IMR-90 (cell line): ENCODE results near the gene EGFR. TPM values are rescaled to one million over a fixed set of nuclear protein-coding genes. Genes with fewer than 3 reads are reported as not detected.
A peak's percentile ranks its signal among the peaks of the same experiment; 100 is the strongest.

ENCODE experiments used
- ATAC-seq: fragments of 200-7000 bp; cut with Tn5 transposase; 2 replicates; pipeline ENCODE4 v1.9.1; 2020; ENCODE audit warnings: low read depth, mild to moderate bottlenecking, moderate library complexity
- BruUV-seq: library from RNA; stranded (reverse); fragments of 400-500 nt; replicated peaks from 2 replicates; lab custom pipeline; 2021; lab: Mats Ljungman, UMichigan
- CTCF ChIA-PET: fragments of 300-600 bp; formaldehyde crosslinking; extraction: SDS; loops from one replicate; lab custom pipeline; 2021; ENCODE audit warnings: antibody characterized with exemption; lab: Yijun Ruan, JAX
- POLR2A ChIA-PET: fragments of 300-600 bp; sonication (Branson Sonifier 250); formaldehyde crosslinking; loops from one replicate; lab custom pipeline; 2022; ENCODE audit warnings: antibody characterized with exemption; ENCODE audit not compliant: unreplicated experiment; lab: Charles Lee
- DNase-seq: peaks from one replicate; pipeline ENCODE4 v3.0.0; 2013
- H2AFZ ChIP-seq: replicated peaks from 2 replicates; pipeline ENCODE3; 2013; ENCODE audit warnings: low read length, mild to moderate bottlenecking; ENCODE audit not compliant: poor library complexity
- H2AK5ac ChIP-seq: 2 replicates; pipeline ENCODE4 v1.6.1; 2013; ENCODE audit warnings: low read depth, low read length, inconsistent platforms
- H2AK9ac ChIP-seq: replicated peaks from 2 replicates; pipeline ENCODE3; 2013; ENCODE audit warnings: mild to moderate bottlenecking, low read depth, low read length, moderate library complexity; ENCODE audit not compliant: poor library complexity
- H2BK120ac ChIP-seq: 2 replicates; pipeline ENCODE4 v1.6.1; 2013; ENCODE audit warnings: low read depth, low read length, inconsistent platforms
- H2BK15ac ChIP-seq: 3 replicates; pipeline ENCODE4 v1.6.1; 2013; ENCODE audit warnings: low read depth, low read length, inconsistent platforms
- H2BK20ac ChIP-seq: 2 replicates; pipeline ENCODE4 v1.6.1; 2013; ENCODE audit warnings: low read depth, mild to moderate bottlenecking, inconsistent platforms, low read length, moderate library complexity
- H2BK5ac ChIP-seq: 2 replicates; pipeline ENCODE4 v1.6.1; 2013; ENCODE audit warnings: mild to moderate bottlenecking, low read depth, low read length, inconsistent platforms; ENCODE audit not compliant: poor library complexity, severe bottlenecking
- H3K14ac ChIP-seq: replicated peaks from 2 replicates; pipeline ENCODE4 v1.6.1; 2013; ENCODE audit warnings: low read depth, low read length, inconsistent platforms
- H3K18ac ChIP-seq: 2 replicates; pipeline ENCODE4 v1.6.1; 2013; ENCODE audit warnings: low read depth, low read length, control low read depth
- H3K23ac ChIP-seq: 2 replicates; pipeline ENCODE4 v1.6.1; 2013; ENCODE audit warnings: low read depth, low read length, inconsistent platforms
- H3K27ac ChIP-seq: 2 replicates; pipeline ENCODE4 v1.5.1; 2013; ENCODE audit warnings: mild to moderate bottlenecking, control low read depth, low read length; ENCODE audit not compliant: insufficient read depth
- H3K27me3 ChIP-seq: 2 replicates; pipeline ENCODE4 v1.6.1; 2013; ENCODE audit warnings: low read length; ENCODE audit not compliant: control insufficient read depth, insufficient read depth
- H3K36me3 ChIP-seq: 2 replicates; pipeline ENCODE4 v1.6.1; 2013; ENCODE audit warnings: low read length, mixed read lengths; ENCODE audit not compliant: control insufficient read depth, insufficient read depth
- H3K4ac ChIP-seq: 2 replicates; pipeline ENCODE4 v1.6.1; 2013; ENCODE audit warnings: low read depth, low read length, inconsistent platforms
- H3K4me1 ChIP-seq: 2 replicates; pipeline ENCODE4 v1.6.1; 2013; ENCODE audit warnings: low read length, mixed read lengths; ENCODE audit not compliant: control insufficient read depth, insufficient read depth
- H3K4me2 ChIP-seq: 2 replicates; pipeline ENCODE4 v1.6.1; 2013; ENCODE audit warnings: low read depth, mild to moderate bottlenecking, control low read depth, low read length, moderate library complexity
- H3K4me3 ChIP-seq: 2 replicates; pipeline ENCODE4 v1.5.1; 2013; ENCODE audit warnings: low read depth, mild to moderate bottlenecking, control low read depth, low read length, moderate library complexity; ENCODE audit not compliant: insufficient read depth
- H3K56ac ChIP-seq: 2 replicates; pipeline ENCODE4 v1.6.1; 2013; ENCODE audit warnings: low read length, inconsistent platforms; ENCODE audit not compliant: insufficient read depth; ENCODE audit errors: extremely low read depth
- H3K79me1 ChIP-seq, 2 experiments: 2 replicates each; pipeline ENCODE4 v1.6.1; 2013; ENCODE audit warnings: low read length in 2 of 2, inconsistent platforms in 1 of 2, low read depth in 1 of 2
- H3K9ac ChIP-seq: 2 replicates; pipeline ENCODE4 v1.6.1; 2013; ENCODE audit warnings: low read depth, low read length, control low read depth
- H3K9me1 ChIP-seq: 2 replicates; pipeline ENCODE4 v1.6.1; 2013; ENCODE audit warnings: low read length, inconsistent platforms; ENCODE audit not compliant: insufficient read depth
- H3K9me3 ChIP-seq: 2 replicates; pipeline ENCODE4 v1.6.1; 2013; ENCODE audit warnings: low read length; ENCODE audit not compliant: control insufficient read depth, insufficient read depth
- H4K20me1 ChIP-seq: 2 replicates; pipeline ENCODE4 v1.6.1; 2013; ENCODE audit warnings: low read length, inconsistent platforms; ENCODE audit not compliant: insufficient read depth
- H4K5ac ChIP-seq: 2 replicates; pipeline ENCODE4 v1.6.1; 2013; ENCODE audit warnings: mild to moderate bottlenecking, low read depth, low read length, control low read depth
- H4K8ac ChIP-seq, 2 experiments: 2 replicates each; pipeline ENCODE4 v1.6.1; 2013; ENCODE audit warnings: low read depth in 2 of 2, low read length in 2 of 2, control low read depth in 1 of 2, inconsistent platforms in 1 of 2
- H4K91ac ChIP-seq: 2 replicates; pipeline ENCODE4 v1.6.1; 2013; ENCODE audit warnings: low read depth, low read length, inconsistent platforms; ENCODE audit not compliant: insufficient read depth
- ELK1 ChIP-seq: fragments of 150-350 bp; IDR thresholded peaks from 2 replicates; pipeline ENCODE4 v1.6.1; 2016; ENCODE audit warnings: low read depth, mild to moderate bottlenecking, low read length, moderate library complexity, borderline replicate concordance
- MAZ ChIP-seq: IDR thresholded peaks from 2 replicates; pipeline ENCODE4 v1.6.1; 2012; ENCODE audit warnings: low read depth, mild to moderate bottlenecking, low read length, improper control_type of control experiment, moderate library complexity, borderline replicate concordance
- RAD21 ChIP-seq: IDR thresholded peaks from 2 replicates; pipeline ENCODE4 v1.6.1; 2012; ENCODE audit warnings: low read length, improper control_type of control experiment
- SMC3 ChIP-seq: fragments of 150-350 bp; IDR thresholded peaks from 2 replicates; pipeline ENCODE4 v1.6.1; 2016; ENCODE audit warnings: low read depth, mild to moderate bottlenecking, antibody characterized with exemption, low read length, moderate library complexity
- WGBS, 2 experiments: methylation state at CpG; one replicate each; pipeline versions ENCODE4 v1.1.5 to v1.1.7; 2013; ENCODE audit warnings: missing lambda C conversion rate in 2 of 2; ENCODE audit not compliant: insufficient read length in 1 of 2; ENCODE audit errors: extremely low coverage in 2 of 2; 5-methylcytosine and 5-hydroxymethylcytosine counted together
- dilution Hi-C: fragments of 300-500 bp; cut with HindIII; formaldehyde crosslinking; loops from one replicate; pipeline ENCODE4 v1.14.3; 2018; ENCODE audit warnings: low sequenced_read_pairs; ENCODE audit not compliant: unreplicated experiment
- in situ Hi-C: fragments of 300-500 bp; cut with MboI; formaldehyde crosslinking; loops from 3 replicates; pipeline ENCODE4 v1.14.3; 2019; ENCODE audit warnings: low sequenced_read_pairs, inconsistent platforms, mixed read lengths
- intact Hi-C: fragments of 100-400 bp; cut with micrococcal nuclease; formaldehyde crosslinking; loops from 2 replicates; pipeline ENCODE4 v1.10.0; 2022
- polyA plus RNA-seq, 3 experiments: library from polyadenylated mRNA; depleted of rRNA; stranded (reverse); fragments of >200 nt; gene quantifications; 2 replicates each; pipeline ENCODE4 v1.2.3, GENCODE V29; 2012; ENCODE audit warnings: low replicate concordance in 1 of 3
- total RNA-seq: library from RNA; depleted of rRNA; stranded (reverse); fragments of >200 nt; gene quantifications from 2 replicates; pipeline ENCODE4 v1.2.3, GENCODE V29; 2012

EGFR gene
- total and polyA plus RNA-seq, 2 of the 4 experiments (the other 2 are of a cell fraction): 36.9 to 60.4 TPM

- H3K9me3 ChIP-seq: no peaks in the 10 kb centered on the region
- no peak overlapping the region for H3K4me3 ChIP-seq
- no peak overlapping the region for H3K23ac ChIP-seq
- H3K4ac ChIP-seq: peak overlapping the region; percentile 81
- H3K14ac ChIP-seq: 0 out of 2 replicates have a peak overlapping the region, but pooled peaks have one; percentile 33
- peaks cover 34% of the 10 kb centered on the region for H3K9me1 ChIP-seq
- H3K36me3 ChIP-seq: peaks cover 17% of the 10 kb centered on the region
- in situ Hi-C loops: no loop called here
- peaks cover 30% of the 10 kb centered on the region for H3K4me1 ChIP-seq
- no peaks in the 10 kb centered on the region for H3K27me3 ChIP-seq
- H2BK120ac ChIP-seq: peak overlapping the region; percentile 72; the same call in 1 of the 2 replicates
- no peak overlapping the region for H2BK20ac ChIP-seq
- H3K27ac ChIP-seq: peak overlapping the region; percentile 35
- peak overlapping the region; percentile 49 for H2BK5ac ChIP-seq
- no peak for ATAC-seq
- H4K20me1 ChIP-seq: peaks cover 7% of the 10 kb centered on the region
- H2BK15ac ChIP-seq: peak overlapping the region; percentile 75; the same call in 1 of the 3 replicates
- peak overlapping the region; percentile 74 for H4K91ac ChIP-seq
- CTCF ChIA-PET: no interaction called here
- peak overlapping the region; percentile 97 for H2AK5ac ChIP-seq
- peaks cover 11 to 72% of the 10 kb centered on the region in 2 experiments; a peak in 3 of 4 replicates for H3K79me1 ChIP-seq
- peak overlapping the region; percentile 85; the same call in 1 of the 2 replicates for H4K5ac ChIP-seq
- POLR2A ChIA-PET: no interaction called here
- H3K18ac ChIP-seq: peak overlapping the region; percentile 45
- H2AFZ ChIP-seq: peak overlapping the region; percentile 35
- no peak overlapping the region for H3K56ac ChIP-seq
- H3K4me2 ChIP-seq: no peak overlapping the region
- 100% methylated on average over 2 of the region's 6 CpGs; no CpG with 5 or more reads in 1 of the 2 experiments for WGBS, 2 experiments
- no TSS peak for BruUV-seq
- dilution Hi-C loops: no loop called here
- intact Hi-C loops: loop anchor here (5.0 to 10.0 kb wide), 2 partner anchors 58 to 420 kb away; no protein-coding TSS in a partner anchor
- DNase-seq: no peak
- peak overlapping the region; percentile 37 to 55 for H4K8ac ChIP-seq
- peak overlapping the region; percentile 69 for H2AK9ac ChIP-seq
- no peak overlapping the region for H3K9ac ChIP-seq
- TF ChIP-seq RAD21 (no peak), ELK1 (no peak), SMC3 (no peak), MAZ (no peak)
Observed at GRCh38 chr7:55194522-55194921, 175.7 kb downstream of the EGFR start.
